HCT116 (cell line): ENCODE measurements around the gene SEMA4D. TPM values are rescaled to one million over a fixed set of nuclear protein-coding genes. Genes with fewer than 3 reads are reported as not detected.

Experiments used
- ATAC-seq: fragments of 200-7000 bp; cut with Tn5 transposase; 2 replicates; pipeline ENCODE4 v1.9.1; 2020; ENCODE audit warnings: mild to moderate bottlenecking, moderate library complexity
- BruUV-seq: library from RNA; stranded (reverse); fragments of 400-500 nt; replicated peaks from 2 replicates; lab custom pipeline; 2021; lab: Mats Ljungman, UMichigan
- CTCF ChIA-PET: fragments of 300-600 bp; sonication (Branson Sonifier 250); formaldehyde crosslinking; loops from one replicate; lab custom pipeline; 2021; ENCODE audit warnings: antibody characterized with exemption; lab: Charles Lee
- POLR2A ChIA-PET: fragments of 300-600, 350-600 bp; sonication (Branson Sonifier 250); formaldehyde crosslinking; loops from one replicate; lab custom pipeline; 2021; ENCODE audit warnings: antibody characterized with exemption; lab: Charles Lee
- RAD21 ChIA-PET, 2 experiments: fragments of 300-600 bp; sonication (Branson Sonifier 250); formaldehyde crosslinking; loops; one replicate each; lab custom pipeline; 2023; ENCODE audit warnings: low total read pairs in 2 of 2; ENCODE audit not compliant: uncharacterized antibody in 2 of 2, unreplicated experiment in 2 of 2, low non-redundant PET in 1 of 2; lab: Charles Lee
- DNase-seq: peaks from one replicate; pipeline ENCODE4 v3.0.0-alpha.2; 2010; ENCODE audit warnings: low read depth, low spot score
- H2AFZ ChIP-seq: fragments of 200-600 bp; shearing (Covaris generic), sonication (generic); 2 replicates; pipeline ENCODE4 v1.6.1; 2017; ENCODE audit warnings: low read depth, mixed run types, mixed read lengths, antibody characterized with exemption, low read length; ENCODE audit not compliant: poor library complexity, severe bottlenecking
- H3K27ac ChIP-seq: 2 replicates; pipeline ENCODE4 v1.5.1; 2012; ENCODE audit warnings: low read depth, low read length
- H3K27me3 ChIP-seq: fragments of 200-600 bp; sonication (generic); 2 replicates; pipeline ENCODE4 v1.6.1; 2016; ENCODE audit warnings: mixed run types, low read length, mixed read lengths; ENCODE audit not compliant: insufficient read depth
- H3K36me3 ChIP-seq, 2 experiments: fragments of 200-500 bp in 1 of 2; fragments of 200-600 bp in 1 of 2; sonication (Bioruptor generic) in 1 of 2; sonication (generic) in 1 of 2; 2 replicates each; pipeline versions ENCODE4 v1.5.1 to v1.6.1; 2014 to 2016; ENCODE audit warnings: low read length in 2 of 2, inconsistent platforms in 1 of 2, mixed read lengths in 1 of 2, mixed run types in 1 of 2; ENCODE audit not compliant: insufficient read depth in 2 of 2, control insufficient read depth in 1 of 2
- H3K4me1 ChIP-seq, 2 experiments: fragments of 200-600 bp in 1 of 2; sonication (generic) in 1 of 2; 2 replicates each; pipeline versions ENCODE4 v1.5.1 to v1.6.1; 2012 to 2017; ENCODE audit warnings: low read length in 2 of 2, inconsistent platforms in 1 of 2, mild to moderate bottlenecking in 1 of 2, mixed read lengths in 1 of 2, mixed run types in 1 of 2, moderate library complexity in 1 of 2; ENCODE audit not compliant: insufficient read depth in 2 of 2, control insufficient read depth in 1 of 2
- H3K4me2 ChIP-seq: fragments of 200-600 bp; sonication (generic); 2 replicates; pipeline ENCODE4 v1.6.1; 2017; ENCODE audit warnings: mixed run types, low read length, mixed read lengths
- H3K4me3 ChIP-seq, 2 experiments: fragments of 200-600 bp in 1 of 2; sonication (generic) in 1 of 2; replicated peaks in 1 of 2; 2 replicates each; pipeline ENCODE4 v1.5.1; 2011 to 2016; ENCODE audit warnings: low read length in 2 of 2, control low read depth in 1 of 2, low read depth in 1 of 2, mild to moderate bottlenecking in 1 of 2, mixed read lengths in 1 of 2, mixed run types in 1 of 2
- H3K79me2 ChIP-seq: fragments of 200-600 bp; sonication (generic); 2 replicates; pipeline ENCODE4 v1.6.1; 2017; ENCODE audit warnings: mild to moderate bottlenecking, mixed run types, low read length, moderate library complexity, mixed read lengths; ENCODE audit not compliant: insufficient read depth
- H3K9ac ChIP-seq: fragments of 200-600 bp; sonication (generic); 2 replicates; pipeline ENCODE4 v1.6.1; 2016; ENCODE audit warnings: low read length, mixed read lengths
- H3K9me2 ChIP-seq: fragments of 200-600 bp; sonication (generic), shearing (Covaris generic); 2 replicates; pipeline ENCODE4 v1.6.1; 2017; ENCODE audit warnings: mixed run types, mild to moderate bottlenecking, moderate library complexity; ENCODE audit not compliant: insufficient read depth
- H3K9me3 ChIP-seq, 2 experiments: fragments of 200-500 bp in 1 of 2; fragments of 200-600 bp in 1 of 2; sonication (Bioruptor generic) in 1 of 2; sonication (generic) in 1 of 2; 2 replicates each; pipeline ENCODE4 v1.6.1; 2014 to 2017; ENCODE audit warnings: low read length in 2 of 2, mixed read lengths in 2 of 2, inconsistent platforms in 1 of 2, low read depth in 1 of 2, mild to moderate bottlenecking in 1 of 2, mixed run types in 1 of 2, moderate library complexity in 1 of 2; ENCODE audit not compliant: control insufficient read depth in 1 of 2, insufficient read depth in 1 of 2
- H4K20me1 ChIP-seq: fragments of 200-600 bp; sonication (generic), shearing (Covaris generic); 2 replicates; pipeline ENCODE4 v1.6.1; 2017; ENCODE audit warnings: mixed run types, mild to moderate bottlenecking, moderate library complexity; ENCODE audit not compliant: insufficient read depth
- ATF3 ChIP-seq: IDR thresholded peaks from 2 replicates; pipeline ENCODE4 v1.6.1; 2012
- CBX3 ChIP-seq: IDR thresholded peaks from 2 replicates; pipeline ENCODE4 v1.6.1; 2012; ENCODE audit warnings: low read depth
- CEBPB ChIP-seq: IDR thresholded peaks from 2 replicates; pipeline ENCODE4 v1.6.1; 2012; ENCODE audit warnings: low read depth
- EGR1 ChIP-seq: IDR thresholded peaks from 2 replicates; pipeline ENCODE4 v1.6.1; 2012; ENCODE audit warnings: low read depth
- EZH2 ChIP-seq: fragments of 200-600 bp; sonication (generic); IDR thresholded peaks from 2 replicates; pipeline ENCODE4 v1.6.1; 2017; ENCODE audit warnings: antibody characterized with exemption, mixed run types
- EZH2phosphoT487 ChIP-seq: fragments of 200-600 bp; IDR thresholded peaks from 2 replicates; pipeline ENCODE4 v1.6.1; 2018; ENCODE audit warnings: antibody characterized with exemption, borderline replicate concordance
- FOSL1 ChIP-seq: IDR thresholded peaks from 2 replicates; pipeline ENCODE4 v1.6.1; 2012; ENCODE audit warnings: low read depth
- JUND ChIP-seq: IDR thresholded peaks from 2 replicates; pipeline ENCODE4 v1.6.1; 2012
- POLR2A ChIP-seq: IDR thresholded peaks from 2 replicates; pipeline ENCODE4 v1.7.0; 2011; ENCODE audit warnings: borderline replicate concordance; ENCODE audit not compliant: insufficient read depth, insufficient read length; ENCODE audit errors: extremely low read depth
- POLR2AphosphoS5 ChIP-seq: IDR thresholded peaks from 2 replicates; pipeline ENCODE4 v1.6.1; 2011; ENCODE audit warnings: mild to moderate bottlenecking, low read depth, low read length, moderate library complexity
- REST ChIP-seq: IDR thresholded peaks from 2 replicates; pipeline ENCODE4 v1.6.1; 2012; ENCODE audit warnings: low read depth
- SP1 ChIP-seq: IDR thresholded peaks from 2 replicates; pipeline ENCODE4 v1.6.1; 2012; ENCODE audit warnings: low read depth
- SRF ChIP-seq: IDR thresholded peaks from 2 replicates; pipeline ENCODE4 v1.6.1; 2012; ENCODE audit warnings: low read depth
- TCF7L2 ChIP-seq: IDR thresholded peaks from 2 replicates; pipeline ENCODE4 v1.7.0; 2011; ENCODE audit warnings: borderline replicate concordance, inconsistent platforms; ENCODE audit not compliant: insufficient read depth, insufficient read length; ENCODE audit errors: extremely low read depth
- intact Hi-C: fragments of 100-400 bp; cut with micrococcal nuclease; formaldehyde crosslinking; loops from 2 replicates; pipeline ENCODE4 v1.10.0; 2022
- total RNA-seq: library from RNA; stranded (reverse); gene quantifications from one replicate; pipeline ENCODE4 v1.2.1, GENCODE V29; 2021; ENCODE audit not compliant: unreplicated experiment
- TF ChIP-seq, protein P1 (sequence below): IDR thresholded peaks from 2 replicates; pipeline ENCODE4 v1.6.1; 2012

SEMA4D gene
- total RNA-seq, 1 experiment from 2014 or later: 32.0 TPM

DNA sequence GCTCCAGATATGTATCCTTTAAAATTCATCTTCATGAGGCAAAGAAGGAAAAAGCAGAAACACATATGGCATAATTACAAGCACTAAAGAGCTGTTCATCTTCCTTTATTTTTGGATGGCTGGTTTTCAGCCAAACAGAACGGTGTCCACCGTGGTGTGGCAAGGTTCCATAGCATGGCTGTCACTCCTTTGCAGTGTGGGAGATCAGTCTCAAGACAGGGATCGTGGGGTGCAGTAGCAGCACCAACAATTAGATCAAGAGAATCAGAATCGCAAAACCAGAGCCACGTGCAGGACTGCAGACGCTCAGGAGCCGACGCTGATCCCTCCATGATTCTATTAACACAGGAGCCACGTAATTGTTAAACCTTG, 79.5 kb downstream of the SEMA4D start:
- no TSS peak for BruUV-seq

More for the DNA sequence above, 79.5 kb downstream of the SEMA4D start:
- no peak overlapping the region for H3K4me2 ChIP-seq
- ATAC-seq (no peak), DNase-seq (no peak)
- H2AFZ ChIP-seq: no peak overlapping the region
- no peaks in the 10 kb centered on the region for H3K27me3 ChIP-seq
- intact Hi-C loops: no loop called here
- TF ChIP-seq JUND (no peak), CEBPB (no peak), CBX3 (no peak), ATF3 (no peak), EGR1 (no peak), SP1 (no peak), EZH2phosphoT487 (no peak), FOSL1 (no peak), POLR2AphosphoS5 (no peak), SRF (no peak), EZH2 (no peak), POLR2A (no peak), TCF7L2 (no peak), REST (no peak)
- TF ChIP-seq, protein P1, sequence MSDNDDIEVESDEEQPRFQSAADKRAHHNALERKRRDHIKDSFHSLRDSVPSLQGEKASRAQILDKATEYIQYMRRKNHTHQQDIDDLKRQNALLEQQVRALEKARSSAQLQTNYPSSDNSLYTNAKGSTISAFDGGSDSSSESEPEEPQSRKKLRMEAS: no peak
- H3K4me1 ChIP-seq: peaks cover 2 to 10% of the 10 kb centered on the region in 2 experiments; a peak in 1 of 4 replicates
- ChIA-PET CTCF (no interaction called here), POLR2A (no interaction called here), RAD21 (no interaction called here)
- H3K36me3 ChIP-seq: no peaks in the 10 kb centered on the region
- no peaks in the 10 kb centered on the region for H4K20me1 ChIP-seq
- no peaks in the 10 kb centered on the region for H3K9me2 ChIP-seq
- no peak overlapping the region for H3K27ac ChIP-seq
- H3K4me3 ChIP-seq: no peak overlapping the region
- H3K9ac ChIP-seq: no peak overlapping the region
- H3K79me2 ChIP-seq: no peaks in the 10 kb centered on the region
- H3K9me3 ChIP-seq: no peaks in the 10 kb centered on the region
